Small intestine (tissue), 7 donors: ENCODE results near the gene PDHA1. TPM values are rescaled to one million over a fixed set of nuclear protein-coding genes. Genes with fewer than 3 reads are reported as not detected.
A peak's percentile ranks its signal among the peaks of the same experiment; 100 is the strongest.

Experiments
- DNase-seq, 2 donors: peaks; one replicate each; pipeline versions ENCODE4 v3.0.0 to v3.0.0-alpha.2; 2013
- FAIRE-seq: peaks from 2 replicates; lab custom pipeline; 2012; peaks lifted over from hg19 to GRCh38; lab: Jason Lieb, UNC
- H3K27ac ChIP-seq, 3 donors: one replicate each; pipeline ENCODE4 v1.5.1; 2013; ENCODE audit warnings: low read length in 2 of 3, mild to moderate bottlenecking in 2 of 3, control low read depth in 1 of 3, inconsistent platforms in 1 of 3, low read depth in 1 of 3, moderate library complexity in 1 of 3
- H3K27me3 ChIP-seq, 3 donors: one replicate each; pipeline ENCODE4 v1.6.1; 2013; ENCODE audit warnings: low read length in 3 of 3, inconsistent platforms in 1 of 3; ENCODE audit not compliant: control insufficient read depth in 3 of 3, insufficient read depth in 3 of 3
- H3K36me3 ChIP-seq, 3 donors: one replicate each; pipeline ENCODE4 v1.6.1; 2013; ENCODE audit warnings: low read length in 3 of 3, inconsistent platforms in 1 of 3, low read depth in 1 of 3, mild to moderate bottlenecking in 1 of 3, moderate library complexity in 1 of 3; ENCODE audit not compliant: control insufficient read depth in 3 of 3, insufficient read depth in 2 of 3
- H3K4me1 ChIP-seq, 3 donors: one replicate each; pipeline ENCODE4 v1.6.1; 2013; ENCODE audit warnings: low read length in 2 of 3, inconsistent platforms in 1 of 3, low read depth in 1 of 3, mild to moderate bottlenecking in 1 of 3, moderate library complexity in 1 of 3; ENCODE audit not compliant: control insufficient read depth in 3 of 3, insufficient read depth in 2 of 3
- H3K4me3 ChIP-seq, 3 donors: one replicate each; pipeline ENCODE4 v1.5.1; 2013; ENCODE audit warnings: low read length in 3 of 3, control low read depth in 1 of 3, inconsistent platforms in 1 of 3, low read depth in 1 of 3, mild to moderate bottlenecking in 1 of 3, moderate library complexity in 1 of 3
- H3K9me3 ChIP-seq, 2 donors: one replicate each; pipeline ENCODE4 v1.6.1; 2013; ENCODE audit warnings: low read depth in 1 of 2, low read length in 1 of 2; ENCODE audit not compliant: control insufficient read depth in 2 of 2, insufficient read depth in 1 of 2
- WGBS, 3 donors: extraction: QIAGEN DNeasy Blood & Tissue Kit; methylation state at CpG; one replicate each; pipeline ENCODE4 v1.1.7; 2013; 5-methylcytosine and 5-hydroxymethylcytosine counted together
- polyA plus RNA-seq, 4 donors: library from polyadenylated mRNA; stranded (reverse) in 3 of 4; unstranded in 1 of 4; fragments of 200-250 nt in 3 of 4; fragments of 120-200 nt in 1 of 4; gene quantifications; one replicate each; pipeline versions ENCODE4 v1.2.1 to v1.2.3, GENCODE V29; 2013
- donor health status: healthy with polysubstance abuse.
- donor health status: control.
- donor health status: control.
- donor health status: Bipolar disorder and iron deficiency.
- donor health status: healthy.

Gene PDHA1
- polyA plus RNA-seq, 4 donors: 153 to 253 (median 201) TPM

DNA sequence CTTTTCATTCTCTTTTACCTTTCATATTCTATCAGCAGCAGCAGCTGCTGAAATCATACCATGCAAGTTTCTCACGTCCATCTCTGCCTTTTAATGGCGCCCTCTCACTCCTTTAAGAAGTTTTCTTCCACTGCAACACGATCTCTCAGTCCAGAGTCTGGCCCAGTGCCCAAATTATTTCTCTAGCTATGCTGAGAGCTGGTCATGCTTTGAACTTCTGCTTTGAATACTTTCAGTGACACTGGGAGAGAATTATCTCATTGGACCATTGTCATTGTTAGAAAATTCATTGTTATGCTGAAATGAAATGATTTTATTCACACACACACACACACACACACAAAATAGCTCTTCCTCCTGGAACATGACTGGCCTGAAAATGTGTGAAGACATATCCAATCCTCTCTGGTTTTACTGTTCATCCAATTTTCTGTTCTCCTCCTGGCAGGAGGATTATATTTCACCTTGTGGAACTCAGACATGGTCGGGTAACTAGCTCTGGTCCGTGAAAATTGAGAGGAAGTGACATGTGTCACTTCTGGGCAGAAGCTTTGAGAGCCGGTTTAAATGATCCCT, 1.3 kb upstream of the PDHA1 start:
- Histone ChIP-seq H3K27me3 (no peaks in the 10 kb centered on the region), H3K27ac (no peak overlapping the region), H3K36me3 (no peaks in the 10 kb centered on the region), H3K4me1 (no peaks in the 10 kb centered on the region), H3K4me3 (no peak overlapping the region), H3K9me3 (no peaks in the 10 kb centered on the region)
- FAIRE-seq: no peak
- no peak for DNase-seq
- WGBS, 3 donors: 56 to 80% (median 71%) methylated on average over 6 of the region's 6 CpGs

DNA sequence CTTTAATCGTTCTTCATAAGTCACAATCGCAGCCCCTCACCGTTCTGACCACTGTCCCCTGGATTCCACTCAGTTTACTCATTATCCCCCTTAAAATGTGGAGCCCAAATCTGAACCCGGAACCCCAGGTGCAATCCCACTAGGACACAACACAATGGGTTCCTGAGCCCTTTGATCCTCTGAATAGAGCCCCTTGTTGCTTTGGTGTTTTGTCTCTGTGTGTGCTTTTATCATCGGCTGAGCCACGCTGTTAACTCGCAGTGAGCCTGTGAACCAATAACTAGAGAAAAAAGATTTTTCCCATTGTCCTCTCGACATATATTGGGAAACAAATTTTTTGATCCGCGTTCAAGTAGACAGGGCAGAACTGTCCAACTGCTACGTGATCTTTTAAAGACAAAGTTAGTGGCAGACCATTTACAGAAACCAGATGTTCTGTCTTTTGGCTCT, 617 bp upstream of the PDHA1 start:
- Histone ChIP-seq H3K4me3 (peak overlapping the region; percentile 25 to 82 (median 41)), H3K9me3 (no peaks in the 10 kb centered on the region), H3K36me3 (no peaks in the 10 kb centered on the region), H3K27me3 (no peaks in the 10 kb centered on the region), H3K4me1 (no peaks in the 10 kb centered on the region), H3K27ac (peak overlapping the region in 2 of 3 donors; percentile 79 to 88)
- FAIRE-seq (no peak), DNase-seq (no peak)
- WGBS, 3 donors: 33 to 55% (median 39%) methylated on average over 11 of the region's 11 CpGs

DNA sequence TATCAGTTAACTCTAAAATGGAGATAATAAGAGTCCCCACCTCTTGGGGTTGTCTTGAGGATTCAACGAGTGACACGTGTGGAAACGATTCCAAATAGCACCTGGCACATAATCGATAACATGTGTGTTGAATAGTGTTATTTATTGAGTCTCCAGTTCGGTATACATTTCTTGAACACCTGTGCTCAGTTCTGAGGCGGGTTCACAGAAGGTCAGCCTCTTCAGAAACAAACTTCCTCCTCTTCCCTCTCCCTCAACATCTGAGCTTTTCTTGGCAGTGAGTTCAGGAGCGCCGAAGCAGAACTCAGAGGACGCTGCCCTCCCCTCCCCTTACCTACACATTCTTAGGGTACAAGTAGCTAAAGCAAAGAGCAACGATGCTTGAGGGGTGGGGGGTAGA, 934 bp downstream of the PDHA1 start:
- FAIRE-seq (no peak), DNase-seq (peak; percentile 14 to 25)
- peaks cover 0 to under 1% (median 0%) of the 10 kb centered on the region in 3 donors for H3K36me3 ChIP-seq
- no peaks in the 10 kb centered on the region for H3K9me3 ChIP-seq
- whole genome bisulfite sequencing, 3 donors: 4 to 43% (median 9%) methylated on average over 10 of the region's 10 CpGs
- no peaks in the 10 kb centered on the region for H3K27me3 ChIP-seq
- peak overlapping the region; percentile 80 to 83 (median 82) for H3K4me3 ChIP-seq
- H3K4me1 ChIP-seq: no peaks in the 10 kb centered on the region
- H3K27ac ChIP-seq: peak overlapping the region in 2 of 3 donors; percentile 58 to 80

DNA sequence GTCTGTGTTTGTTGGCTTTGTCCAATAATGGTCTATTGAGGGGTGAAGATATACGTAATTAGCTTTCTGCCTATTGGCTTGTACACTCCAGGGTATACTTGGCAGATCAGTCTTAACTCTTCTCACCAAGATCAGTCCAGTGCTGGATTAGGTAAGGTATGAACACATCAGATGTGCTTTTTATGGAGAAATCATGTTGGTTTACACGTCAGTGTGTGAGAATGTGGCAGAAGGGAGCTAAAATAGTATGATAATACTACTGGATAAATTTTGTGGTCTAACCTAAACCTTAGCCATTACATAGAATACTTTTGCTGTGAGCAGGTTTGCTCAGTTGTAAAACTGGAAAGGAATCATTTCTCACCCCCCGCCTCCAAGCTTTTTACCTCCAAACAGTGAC, 4.2 kb downstream of the PDHA1 start:
- Histone ChIP-seq H3K36me3 (peaks cover 0 to 18% (median 0%) of the 10 kb centered on the region in 3 donors), H3K4me1 (no peaks in the 10 kb centered on the region), H3K27ac (no peak overlapping the region), H3K4me3 (no peak overlapping the region), H3K27me3 (no peaks in the 10 kb centered on the region), H3K9me3 (no peaks in the 10 kb centered on the region)
- 71 to 85% (median 78%) methylated on average over 3 of the region's 3 CpGs for WGBS, 3 donors
- no peak for FAIRE-seq
- no peak for DNase-seq

DNA sequence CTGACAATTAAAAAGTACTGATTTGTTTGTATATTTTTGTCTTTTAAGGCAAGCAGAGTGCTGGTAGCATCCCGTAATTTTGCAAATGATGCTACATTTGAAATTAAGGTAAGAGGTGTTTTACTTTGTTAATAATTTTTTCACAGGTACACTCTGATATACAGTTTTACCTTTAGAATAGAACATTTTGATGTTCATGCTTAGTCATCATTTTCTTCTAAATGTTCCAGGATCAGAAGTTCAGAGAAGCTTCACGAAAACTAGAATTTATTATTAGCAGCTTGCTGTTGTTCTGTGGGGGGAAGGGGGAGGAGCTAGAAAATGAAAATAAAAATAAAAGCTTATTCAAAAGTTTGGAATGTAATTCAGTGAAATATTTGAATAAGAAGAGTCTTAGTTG, 5.5 kb downstream of the PDHA1 start:
- WGBS, 3 donors: 84 to 90% (median 87%) methylated on average over 2 of the region's 2 CpGs
- FAIRE-seq: no peak
- Histone ChIP-seq H3K4me1 (no peaks in the 10 kb centered on the region), H3K4me3 (no peak overlapping the region), H3K27me3 (no peaks in the 10 kb centered on the region), H3K36me3 (peaks cover 0 to 23% (median 0%) of the 10 kb centered on the region in 3 donors), H3K9me3 (no peaks in the 10 kb centered on the region), H3K27ac (no peak overlapping the region)
- no peak for DNase-seq

DNA sequence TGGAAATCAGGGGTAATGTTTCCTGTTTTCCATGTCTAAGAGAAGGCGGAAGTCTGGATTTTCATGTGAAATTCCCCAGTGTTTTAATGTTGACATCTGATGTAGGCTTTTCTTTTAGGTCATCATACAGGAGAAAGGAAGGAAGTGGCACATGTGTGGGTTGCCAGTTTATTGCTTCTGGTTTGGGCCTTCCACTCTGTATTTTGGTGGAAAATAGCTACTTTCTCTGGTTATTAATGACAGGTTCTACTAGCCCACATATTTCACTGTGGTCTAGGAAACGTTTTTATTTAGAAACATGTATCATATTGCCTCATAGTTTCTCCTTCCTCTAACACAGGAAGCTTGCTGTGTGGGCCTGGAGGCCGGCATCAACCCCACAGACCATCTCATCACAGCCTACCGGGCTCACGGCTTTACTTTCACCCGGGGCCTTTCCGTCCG, 7.2 kb downstream of the PDHA1 start:
- FAIRE-seq (no peak), DNase-seq (no peak)
- no peaks in the 10 kb centered on the region for H3K4me1 ChIP-seq
- peaks cover 0 to 36% (median 0%) of the 10 kb centered on the region in 3 donors for H3K36me3 ChIP-seq
- no peak overlapping the region for H3K4me3 ChIP-seq
- H3K27me3 ChIP-seq: no peaks in the 10 kb centered on the region
- no peaks in the 10 kb centered on the region for H3K9me3 ChIP-seq
- 63 to 78% (median 69%) methylated on average over 8 of the region's 8 CpGs for WGBS, 3 donors
- no peak overlapping the region for H3K27ac ChIP-seq

DNA sequence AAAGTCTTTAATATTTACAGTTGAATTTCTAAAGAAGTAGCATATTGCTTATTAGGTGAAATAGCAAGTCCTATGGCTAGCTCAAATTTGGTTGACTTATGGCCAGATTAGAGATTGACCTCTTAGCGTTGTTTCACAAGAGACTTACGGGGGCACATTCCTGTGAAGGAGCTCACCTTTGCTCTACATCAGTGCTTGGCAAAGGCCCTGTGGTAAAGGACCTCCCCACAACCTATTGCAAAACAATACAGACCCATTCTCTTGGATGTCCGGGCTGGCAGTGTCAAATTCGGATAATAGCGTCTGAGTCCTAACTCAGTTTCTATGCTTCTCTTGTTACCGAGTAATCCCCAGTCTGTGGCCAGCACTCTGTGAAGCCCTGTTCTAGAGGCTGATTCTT, 10.9 kb downstream of the PDHA1 start:
- Histone ChIP-seq H3K36me3 (peaks cover 3 to 49% (median 4%) of the 10 kb centered on the region in 3 donors), H3K4me1 (no peaks in the 10 kb centered on the region), H3K27ac (no peak overlapping the region), H3K9me3 (no peaks in the 10 kb centered on the region), H3K27me3 (no peaks in the 10 kb centered on the region), H3K4me3 (no peak overlapping the region)
- no peak for DNase-seq
- 92 to 97% (median 95%) methylated on average over 6 of the region's 6 CpGs for WGBS, 3 donors
- no peak for FAIRE-seq

DNA sequence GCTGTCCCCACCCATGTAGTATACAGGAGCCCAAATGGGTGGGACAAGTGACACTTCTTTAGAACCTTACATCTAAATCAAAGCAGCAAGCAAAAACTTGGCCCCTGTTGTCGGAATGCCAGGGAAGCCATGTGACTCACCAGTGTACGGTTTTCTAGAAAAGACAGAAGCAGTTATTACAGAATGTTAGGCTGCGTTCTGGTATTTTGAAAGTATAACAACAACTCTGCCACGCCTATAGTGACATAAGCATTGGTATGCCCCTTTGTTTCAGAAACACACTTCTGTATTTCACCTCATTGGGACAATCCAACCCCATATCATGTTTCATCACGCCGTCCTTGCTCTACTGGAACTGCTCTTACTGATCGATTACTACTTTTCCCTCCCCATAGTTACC, 14.8 kb downstream of the PDHA1 start:
- WGBS, 3 donors: 90 to 96% (median 92%) methylated on average over 7 of the region's 7 CpGs
- H3K4me1 ChIP-seq: no peaks in the 10 kb centered on the region

DNA sequence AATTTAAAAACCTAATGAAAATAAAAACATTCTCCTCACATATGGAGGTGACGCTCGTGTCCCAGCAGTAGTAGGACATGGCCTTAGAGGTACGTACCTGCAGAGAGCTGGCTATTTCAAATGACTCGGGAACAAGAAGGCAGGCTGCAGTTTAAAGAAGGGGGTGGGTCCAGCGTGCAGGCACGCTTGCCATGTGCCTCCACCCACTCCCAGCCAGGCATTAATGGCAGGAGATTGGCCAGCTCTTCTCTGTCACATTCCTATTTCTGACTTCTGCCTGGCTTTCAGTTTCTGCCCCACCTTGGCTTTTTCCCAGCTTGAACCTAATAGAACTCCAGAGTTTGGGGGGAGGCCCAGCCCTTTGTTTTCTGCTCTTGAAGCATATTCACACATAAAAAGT, 17.2 kb downstream of the PDHA1 start:
- no peaks in the 10 kb centered on the region for H3K9me3 ChIP-seq
- no peak for FAIRE-seq
- DNase-seq: no peak
- H3K27me3 ChIP-seq: no peaks in the 10 kb centered on the region
- no peaks in the 10 kb centered on the region for H3K4me1 ChIP-seq
- no peak overlapping the region for H3K4me3 ChIP-seq
- peaks cover 3 to 32% (median 7%) of the 10 kb centered on the region in 3 donors for H3K36me3 ChIP-seq
- H3K27ac ChIP-seq: no peak overlapping the region
- 74 to 92% (median 87%) methylated on average over 6 of the region's 6 CpGs for WGBS, 3 donors

More for the DNA sequence above, 14.8 kb downstream of the PDHA1 start:
- DNase-seq (no peak), FAIRE-seq (no peak)
- Histone ChIP-seq H3K27me3 (no peaks in the 10 kb centered on the region), H3K9me3 (no peaks in the 10 kb centered on the region), H3K4me3 (no peak overlapping the region), H3K36me3 (peaks cover 3 to 42% (median 7%) of the 10 kb centered on the region in 3 donors), H3K27ac (no peak overlapping the region)
